Left hindlimb (tissue), 1 donor: ENCODE measurements around the gene ZNF524.

Experiments used
- DNase-seq: peaks from one replicate; pipeline ENCODE4 v3.0.0-alpha.2; 2018

ZNF524 gene

GRCh38 chr19:55603115-55603514 lies 3.0 kb downstream of the ZNF524 start:
- DNase-seq, result no peak

GRCh38 chr19:55603581-55604292 lies 3.6 kb downstream of the ZNF524 start:
- no peak for DNase-seq

- peak; percentile 98 for DNase-seq
Observed at GRCh38 chr19:55605207-55605636, 5.1 kb downstream of the ZNF524 start.

- peak; percentile 86 for DNase-seq
Observed at GRCh38 chr19:55605637-55606470, 5.8 kb downstream of the ZNF524 start, which contains the start of gene ZNF865. Gene ZNF865 (plus strand): TSS chr19:55605647. CDS start chr19:55613619, 7,972 bp downstream.

- no peak for DNase-seq
Observed at GRCh38 chr19:55606471-55606787, 6.3 kb downstream of the ZNF524 start.

GRCh38 chr19:55606817-55607216 lies 6.7 kb downstream of the ZNF524 start:
- DNase-seq, result no peak

- no peak for DNase-seq
Observed at GRCh38 chr19:55609326-55609725, 9.2 kb downstream of the ZNF524 start.

GRCh38 chr19:55611300-55611982 lies 11.4 kb downstream of the ZNF524 start:
- DNase-seq, result no peak

- DNase-seq, result no peak
Observed at GRCh38 chr19:55611983-55612645, 12.0 kb downstream of the ZNF524 start.

GRCh38 chr19:55613396-55613795 lies 13.3 kb downstream of the ZNF524 start:
- no peak for DNase-seq

- DNase-seq, result no peak
Observed at GRCh38 chr19:55613930-55614710, 14.0 kb downstream of the ZNF524 start.

- no peak for DNase-seq
Observed at GRCh38 chr19:55614711-55615542, 14.8 kb downstream of the ZNF524 start.

GRCh38 chr19:55615543-55616394 lies 15.7 kb downstream of the ZNF524 start:
- no peak for DNase-seq

GRCh38 chr19:55616395-55616875 lies 16.3 kb downstream of the ZNF524 start:
- DNase-seq, result no peak

- no peak for DNase-seq
Observed at GRCh38 chr19:55617426-55617825, 17.3 kb downstream of the ZNF524 start.

- DNase-seq, result no peak
Observed at GRCh38 chr19:55618426-55618825, 18.3 kb downstream of the ZNF524 start.

GRCh38 chr19:55619286-55619685 lies 19.2 kb downstream of the ZNF524 start:
- DNase-seq, result no peak

GRCh38 chr19:55620410-55621204 lies 20.5 kb downstream of the ZNF524 start:
- no peak for DNase-seq

- no peak for DNase-seq
Observed at GRCh38 chr19:55621205-55621672, 21.2 kb downstream of the ZNF524 start.
